Measurements from ENCODE around the gene GPATCH1. TPM values are rescaled to one million over a fixed set of nuclear protein-coding genes. Genes with fewer than 3 reads are reported as not detected.

Gene GPATCH1
- total RNA-seq, 2 experiments from 2014 or later: 9.8 to 10.7 TPM

GRCh38 chr19:33047422-33047821 lies 33.6 kb upstream of the GPATCH1 start:
- ChIA-PET CTCF (ENCODE audit: unreplicated experiment) (no interaction called here), POLR2A (no interaction called here)
- intact Hi-C loops (cut with micrococcal nuclease; ENCODE audit: unreplicated experiment): no loop called here

GRCh38 chr19:33048806-33049676 lies 31.9 kb upstream of the GPATCH1 start:
- DNase-seq (ENCODE audit: low spot score): no peak
- Histone ChIP-seq H3K9me2 (ENCODE audit: insufficient read depth, low read length) (no peaks in the 10 kb centered on the region), H4K20me1 (ENCODE audit: insufficient read depth, low read length) (no peaks in the 10 kb centered on the region), H3K9me3 (ENCODE audit: low read length) (no peaks in the 10 kb centered on the region), H3K4me1 (ENCODE audit: insufficient read depth, low read length, poor library complexity, severe bottlenecking) (no peaks in the 10 kb centered on the region), H3K4me3 (ENCODE audit: low read depth, low read length, poor library complexity, severe bottlenecking) (no peak overlapping the region), H3K79me2 (ENCODE audit: insufficient read depth, low read depth, low read length) (no peaks in the 10 kb centered on the region), H2AFZ (ENCODE audit: low read length) (no peak overlapping the region), H3K36me3 (ENCODE audit: insufficient read depth, low read length) (no peaks in the 10 kb centered on the region), H3K4me2 (ENCODE audit: low read length) (no peak overlapping the region), H3K27ac (ENCODE audit: low read depth, low read length, poor library complexity, severe bottlenecking) (no peak overlapping the region)
- no TSS peak for BruUV-seq (replicated peaks)
- intact Hi-C loops (cut with micrococcal nuclease; ENCODE audit: unreplicated experiment): no loop called here
- no peak for TF ChIP-seq CTCF (conservative IDR thresholded peaks at IDR 0.05; ENCODE audit: low read length)
- CTCF ChIA-PET (ENCODE audit: unreplicated experiment): no interaction called here
- POLR2A ChIA-PET: no interaction called here

More at GRCh38 chr19:33047422-33047821, 33.6 kb upstream of the GPATCH1 start:
- BruUV-seq (replicated peaks): no TSS peak
- Histone ChIP-seq H3K27ac (ENCODE audit: low read depth, low read length, poor library complexity, severe bottlenecking) (no peak overlapping the region), H3K79me2 (ENCODE audit: insufficient read depth, low read depth, low read length) (no peaks in the 10 kb centered on the region), H3K4me2 (ENCODE audit: low read length) (no peak overlapping the region), H3K4me3 (ENCODE audit: low read depth, low read length, poor library complexity, severe bottlenecking) (no peak overlapping the region), H3K9me2 (ENCODE audit: insufficient read depth, low read length) (no peaks in the 10 kb centered on the region), H3K36me3 (ENCODE audit: insufficient read depth, low read length) (no peaks in the 10 kb centered on the region), H4K20me1 (ENCODE audit: insufficient read depth, low read length) (no peaks in the 10 kb centered on the region), H3K4me1 (ENCODE audit: insufficient read depth, low read length, poor library complexity, severe bottlenecking) (no peaks in the 10 kb centered on the region), H3K9me3 (ENCODE audit: low read length) (no peaks in the 10 kb centered on the region), H2AFZ (ENCODE audit: low read length) (no peak overlapping the region)
- DNase-seq (ENCODE audit: low spot score): no peak
- TF ChIP-seq EZH2phosphoT487 (IDR thresholded peaks at IDR 0.05; ENCODE audit: borderline replicate concordance, low read depth, low read length) (no peak), CTCF (conservative IDR thresholded peaks at IDR 0.05; ENCODE audit: low read length) (no peak)

GRCh38 chr19:33050110-33050509 lies 30.9 kb upstream of the GPATCH1 start:
- Histone ChIP-seq H3K79me2 (ENCODE audit: insufficient read depth, low read depth, low read length) (no peaks in the 10 kb centered on the region), H2AFZ (ENCODE audit: low read length) (no peak overlapping the region), H3K36me3 (ENCODE audit: insufficient read depth, low read length) (no peaks in the 10 kb centered on the region), H3K9me3 (ENCODE audit: low read length) (no peaks in the 10 kb centered on the region), H3K27ac (ENCODE audit: low read depth, low read length, poor library complexity, severe bottlenecking) (no peak overlapping the region), H4K20me1 (ENCODE audit: insufficient read depth, low read length) (no peaks in the 10 kb centered on the region), H3K4me1 (ENCODE audit: insufficient read depth, low read length, poor library complexity, severe bottlenecking) (no peaks in the 10 kb centered on the region), H3K9me2 (ENCODE audit: insufficient read depth, low read length) (no peaks in the 10 kb centered on the region), H3K4me3 (ENCODE audit: low read depth, low read length, poor library complexity, severe bottlenecking) (no peak overlapping the region), H3K4me2 (ENCODE audit: low read length) (no peak overlapping the region)
- no TSS peak for BruUV-seq (replicated peaks)
- ChIA-PET POLR2A (no interaction called here), CTCF (ENCODE audit: unreplicated experiment) (no interaction called here)
- intact Hi-C loops (cut with micrococcal nuclease; ENCODE audit: unreplicated experiment): no loop called here
- no peak for DNase-seq (ENCODE audit: low spot score)
- TF ChIP-seq EZH2phosphoT487 (IDR thresholded peaks at IDR 0.05; ENCODE audit: borderline replicate concordance, low read depth, low read length) (no peak), CTCF (conservative IDR thresholded peaks at IDR 0.05; ENCODE audit: low read length) (no peak)

Measured in OCI-LY7 (cell line).